Activated CD4-positive, alpha-beta T cell treated with anti-CD3 and anti-CD28 coated beads, Interleukin-10, Interleukin-2, amounts not matched to agents 100 ng/mL and 50 ng/mL, durations not matched to agents 16 hours and 8 hours (primary cell): ENCODE results near the gene INAFM2.

ENCODE experiments used
- DNase-seq: peaks from one replicate; pipeline ENCODE4 v3.0.0-alpha.2; 2020

The INAFM2 gene

GRCh38 chr15:40289140-40289775, 34.2 kb upstream of the INAFM2 start:
- no peak for DNase-seq

- DNase-seq = no peak
Measured at GRCh38 chr15:40290545-40290917, 33.0 kb upstream of the INAFM2 start.

GRCh38 chr15:40290918-40291574, 32.4 kb upstream of the INAFM2 start:
- DNase-seq = no peak

GRCh38 chr15:40292246-40292645, 31.2 kb upstream of the INAFM2 start:
- no peak for DNase-seq

GRCh38 chr15:40293006-40293405, 30.5 kb upstream of the INAFM2 start:
- DNase-seq = no peak

GRCh38 chr15:40293905-40294895, 29.3 kb upstream of the INAFM2 start:
- no peak for DNase-seq

GRCh38 chr15:40295297-40295696, 28.2 kb upstream of the INAFM2 start:
- DNase-seq = no peak

GRCh38 chr15:40295877-40296560, 27.5 kb upstream of the INAFM2 start:
- no peak for DNase-seq

GRCh38 chr15:40296561-40297230, 26.8 kb upstream of the INAFM2 start:
- DNase-seq = no peak

- no peak for DNase-seq
Measured at GRCh38 chr15:40297356-40297755, 26.1 kb upstream of the INAFM2 start.

GRCh38 chr15:40298216-40298935, 25.1 kb upstream of the INAFM2 start:
- no peak for DNase-seq

- no peak for DNase-seq
Measured at GRCh38 chr15:40300367-40300766, 23.1 kb upstream of the INAFM2 start.

GRCh38 chr15:40300771-40301170, 22.7 kb upstream of the INAFM2 start:
- no peak for DNase-seq

- DNase-seq = no peak
Measured at GRCh38 chr15:40301467-40302179, 21.9 kb upstream of the INAFM2 start.

- DNase-seq = no peak
Measured at GRCh38 chr15:40302288-40302886, 21.1 kb upstream of the INAFM2 start.

- DNase-seq = no peak
Measured at GRCh38 chr15:40302981-40303380, 20.5 kb upstream of the INAFM2 start.

GRCh38 chr15:40303576-40303975, 19.9 kb upstream of the INAFM2 start:
- DNase-seq = no peak

- no peak for DNase-seq
Measured at GRCh38 chr15:40305281-40305680, 18.2 kb upstream of the INAFM2 start.

GRCh38 chr15:40306371-40306770, 17.1 kb upstream of the INAFM2 start:
- no peak for DNase-seq

GRCh38 chr15:40306908-40307307, 16.6 kb upstream of the INAFM2 start:
- DNase-seq = peak; percentile 12
